Neural progenitor cell (in vitro differentiated cells): Measurements from ENCODE around the gene RARG. TPM values are rescaled to one million over a fixed set of nuclear protein-coding genes. Genes with fewer than 3 reads are reported as not detected.

Experiments used
- DNase-seq: peaks from one replicate; pipeline ENCODE4 v3.0.0-alpha.2; 2016; ENCODE audit warnings: low spot score
- H2AFZ ChIP-seq: fragments of 200-600 bp; sonication (generic); replicated peaks from 2 replicates; pipeline ENCODE4 v1.6.1; 2016; ENCODE audit warnings: antibody characterized with exemption
- H3F3A ChIP-seq: fragments of 200-600 bp; sonication (generic); 2 replicates; pipeline ENCODE4 v1.6.1; 2016; ENCODE audit warnings: antibody characterized with exemption, low read depth
- H3K27ac ChIP-seq: fragments of 200-600 bp; sonication (generic); 2 replicates; pipeline ENCODE4 v1.5.1; 2016; ENCODE audit warnings: mild to moderate bottlenecking
- H3K27me3 ChIP-seq: fragments of 200-600 bp; sonication (generic); 2 replicates; pipeline ENCODE4 v1.6.1; 2016; ENCODE audit warnings: mild to moderate bottlenecking, moderate library complexity
- H3K36me3 ChIP-seq: fragments of 200-600 bp; sonication (generic); 2 replicates; pipeline ENCODE4 v1.5.1; 2016
- H3K4me1 ChIP-seq: fragments of 200-600 bp; sonication (generic); 2 replicates; pipeline ENCODE4 v1.6.1; 2016; ENCODE audit warnings: mixed run types
- H3K4me2 ChIP-seq: fragments of 200-600 bp; sonication (generic); 2 replicates; pipeline ENCODE4 v1.6.1; 2016
- H3K4me3 ChIP-seq: fragments of 200-600 bp; sonication (generic); 2 replicates; pipeline ENCODE4 v1.5.1; 2016
- H3K79me2 ChIP-seq: fragments of 200-600 bp; sonication (generic); 2 replicates; pipeline ENCODE4 v1.6.1; 2016; ENCODE audit warnings: low read depth
- H3K9ac ChIP-seq: fragments of 200-600 bp; sonication (generic); 2 replicates; pipeline ENCODE4 v1.6.1; 2016
- H3K9me3 ChIP-seq: fragments of 200-600 bp; sonication (generic); 2 replicates; pipeline ENCODE4 v1.5.1; 2016; ENCODE audit warnings: low read depth
- H4K20me1 ChIP-seq: fragments of 200-600 bp; sonication (generic); 2 replicates; pipeline ENCODE4 v1.6.1; 2016; ENCODE audit warnings: low read depth
- H3K27ac Mint-ChIP-seq: 3 replicates; pipeline ENCODE4 v1.8.0; 2021; ENCODE audit warnings: mixed read lengths
- H3K27me3 Mint-ChIP-seq: 2 replicates; pipeline ENCODE4 v1.8.0; 2022; ENCODE audit warnings: low read depth, mild to moderate bottlenecking, inconsistent platforms, moderate library complexity, mixed read lengths; ENCODE audit not compliant: insufficient read depth
- H3K36me3 Mint-ChIP-seq: 3 replicates; pipeline ENCODE4 v1.8.0; 2021; ENCODE audit warnings: mixed read lengths
- H3K4me1 Mint-ChIP-seq: 3 replicates; pipeline ENCODE4 v1.8.0; 2021; ENCODE audit warnings: mixed read lengths
- H3K4me3 Mint-ChIP-seq: 3 replicates; pipeline ENCODE4 v1.8.0; 2021; ENCODE audit warnings: mild to moderate bottlenecking, moderate library complexity, mixed read lengths
- H3K9me3 Mint-ChIP-seq: 3 replicates; pipeline ENCODE4 v1.8.0; 2020; ENCODE audit warnings: mixed read lengths
- EZH2 ChIP-seq: fragments of 200-600 bp; sonication (generic); IDR thresholded peaks from 2 replicates; pipeline ENCODE4 v1.6.1; 2017; ENCODE audit warnings: antibody characterized with exemption, mild to moderate bottlenecking, moderate library complexity
- EZH2phosphoT487 ChIP-seq: fragments of 200-600 bp; sonication (generic); IDR thresholded peaks from 2 replicates; pipeline ENCODE4 v1.6.1; 2017; ENCODE audit warnings: antibody characterized with exemption
- total RNA-seq: library from RNA; depleted of rRNA; stranded (reverse); fragments of >200 nt; gene quantifications from 2 replicates; pipeline ENCODE4 v1.2.3, GENCODE V29; 2015; ENCODE audit warnings: low replicate concordance
- TF ChIP-seq, protein P1 (sequence below): fragments of 200-600 bp; sonication (generic); IDR thresholded peaks from 2 replicates; pipeline ENCODE4 v1.5.1; 2017; ENCODE audit warnings: antibody characterized with exemption, mild to moderate bottlenecking

RARG gene
- total RNA-seq, 1 donor from 2014 or later = 17.0 TPM

- no peak for DNase-seq
- H3K79me2 ChIP-seq = no peaks in the 10 kb centered on the region
- H3K9ac ChIP-seq = no peak overlapping the region
- peaks cover 21% of the 10 kb centered on the region for H4K20me1 ChIP-seq
- Mint-ChIP-seq H3K27ac (no peak overlapping the region), H3K4me3 (peak overlapping the region; percentile 9), H3K36me3 (peaks cover 16% of the 10 kb centered on the region), H3K9me3 (no peaks in the 10 kb centered on the region), H3K27me3 (peaks cover 18% of the 10 kb centered on the region), H3K4me1 (no peaks in the 10 kb centered on the region)
- H3K27ac ChIP-seq = no peak overlapping the region
- H3K4me1 ChIP-seq = no peaks in the 10 kb centered on the region
- H3K4me3 ChIP-seq = no peak overlapping the region
- no peak overlapping the region for H2AFZ ChIP-seq
- TF ChIP-seq EZH2 = no peak
- TF ChIP-seq, protein P1, sequence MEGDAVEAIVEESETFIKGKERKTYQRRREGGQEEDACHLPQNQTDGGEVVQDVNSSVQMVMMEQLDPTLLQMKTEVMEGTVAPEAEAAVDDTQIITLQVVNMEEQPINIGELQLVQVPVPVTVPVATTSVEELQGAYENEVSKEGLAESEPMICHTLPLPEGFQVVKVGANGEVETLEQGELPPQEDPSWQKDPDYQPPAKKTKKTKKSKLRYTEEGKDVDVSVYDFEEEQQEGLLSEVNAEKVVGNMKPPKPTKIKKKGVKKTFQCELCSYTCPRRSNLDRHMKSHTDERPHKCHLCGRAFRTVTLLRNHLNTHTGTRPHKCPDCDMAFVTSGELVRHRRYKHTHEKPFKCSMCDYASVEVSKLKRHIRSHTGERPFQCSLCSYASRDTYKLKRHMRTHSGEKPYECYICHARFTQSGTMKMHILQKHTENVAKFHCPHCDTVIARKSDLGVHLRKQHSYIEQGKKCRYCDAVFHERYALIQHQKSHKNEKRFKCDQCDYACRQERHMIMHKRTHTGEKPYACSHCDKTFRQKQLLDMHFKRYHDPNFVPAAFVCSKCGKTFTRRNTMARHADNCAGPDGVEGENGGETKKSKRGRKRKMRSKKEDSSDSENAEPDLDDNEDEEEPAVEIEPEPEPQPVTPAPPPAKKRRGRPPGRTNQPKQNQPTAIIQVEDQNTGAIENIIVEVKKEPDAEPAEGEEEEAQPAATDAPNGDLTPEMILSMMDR = no peak
- H3K9me3 ChIP-seq = no peaks in the 10 kb centered on the region
- peaks cover 14% of the 10 kb centered on the region for H3F3A ChIP-seq
- H3K36me3 ChIP-seq = no peaks in the 10 kb centered on the region
- peaks cover 38% of the 10 kb centered on the region for H3K27me3 ChIP-seq
- no peak overlapping the region for H3K4me2 ChIP-seq
Measured at GRCh38 chr12:53191885-53192530, 40.0 kb downstream of the RARG start.

- Mint-ChIP-seq H3K27ac (no peak overlapping the region), H3K27me3 (peaks cover 18% of the 10 kb centered on the region), H3K9me3 (no peaks in the 10 kb centered on the region), H3K36me3 (peaks cover 23% of the 10 kb centered on the region), H3K4me3 (no peak overlapping the region), H3K4me1 (no peaks in the 10 kb centered on the region)
- TF ChIP-seq, protein P1 = no peak
- TF ChIP-seq EZH2 = no peak
- TF ChIP-seq EZH2phosphoT487 = no peak
- Histone ChIP-seq H3K9ac (no peak overlapping the region), H3K4me1 (no peaks in the 10 kb centered on the region), H3K36me3 (no peaks in the 10 kb centered on the region), H3F3A (peaks cover 14% of the 10 kb centered on the region), H3K79me2 (no peaks in the 10 kb centered on the region), H2AFZ (no peak overlapping the region), H3K27ac (no peak overlapping the region), H4K20me1 (peaks cover 21% of the 10 kb centered on the region), H3K27me3 (peaks cover 30% of the 10 kb centered on the region), H3K4me2 (no peak overlapping the region), H3K9me3 (no peaks in the 10 kb centered on the region), H3K4me3 (no peak overlapping the region)
- no peak for DNase-seq
Measured at GRCh38 chr12:53191096-53191884, 40.7 kb downstream of the RARG start.

GRCh38 chr12:53190108-53190729, 41.8 kb downstream of the RARG start:
- H3K36me3 ChIP-seq = no peaks in the 10 kb centered on the region
- no peak overlapping the region for H3K27ac Mint-ChIP-seq
- peak; percentile 70 for DNase-seq
- no peak overlapping the region for H3K27ac ChIP-seq
- no peaks in the 10 kb centered on the region for H3K4me1 Mint-ChIP-seq
- H3K4me2 ChIP-seq = no peak overlapping the region
- H3K79me2 ChIP-seq = no peaks in the 10 kb centered on the region
- H3K9me3 Mint-ChIP-seq = no peaks in the 10 kb centered on the region
- H3K36me3 Mint-ChIP-seq = peaks cover 32% of the 10 kb centered on the region
- H3K4me3 Mint-ChIP-seq = no peak overlapping the region
- no peak overlapping the region for H3K4me3 ChIP-seq
- peaks cover 9% of the 10 kb centered on the region for H3K27me3 Mint-ChIP-seq
- H3K9me3 ChIP-seq = no peaks in the 10 kb centered on the region
- H3K4me1 ChIP-seq = no peaks in the 10 kb centered on the region
- TF ChIP-seq, protein P1 = peak; percentile 75
- no peak for TF ChIP-seq EZH2phosphoT487
- peaks cover 20% of the 10 kb centered on the region for H3K27me3 ChIP-seq
- H3F3A ChIP-seq = peaks cover 14% of the 10 kb centered on the region
- peaks cover 21% of the 10 kb centered on the region for H4K20me1 ChIP-seq
- H3K9ac ChIP-seq = no peak overlapping the region
- no peak overlapping the region for H2AFZ ChIP-seq
